ENCODE results near the gene KRTAP4-9. TPM values are rescaled to one million over a fixed set of nuclear protein-coding genes. Genes with fewer than 3 reads are reported as not detected.
"Not testable (repeated sequence)": the region's sequence is repeated elsewhere in the genome, so short reads cannot be mapped to it uniquely, and the experiment has no call there.

KRTAP4-9 gene
- total RNA-seq, 1 donor from 2014 or later = not detected

DNA sequence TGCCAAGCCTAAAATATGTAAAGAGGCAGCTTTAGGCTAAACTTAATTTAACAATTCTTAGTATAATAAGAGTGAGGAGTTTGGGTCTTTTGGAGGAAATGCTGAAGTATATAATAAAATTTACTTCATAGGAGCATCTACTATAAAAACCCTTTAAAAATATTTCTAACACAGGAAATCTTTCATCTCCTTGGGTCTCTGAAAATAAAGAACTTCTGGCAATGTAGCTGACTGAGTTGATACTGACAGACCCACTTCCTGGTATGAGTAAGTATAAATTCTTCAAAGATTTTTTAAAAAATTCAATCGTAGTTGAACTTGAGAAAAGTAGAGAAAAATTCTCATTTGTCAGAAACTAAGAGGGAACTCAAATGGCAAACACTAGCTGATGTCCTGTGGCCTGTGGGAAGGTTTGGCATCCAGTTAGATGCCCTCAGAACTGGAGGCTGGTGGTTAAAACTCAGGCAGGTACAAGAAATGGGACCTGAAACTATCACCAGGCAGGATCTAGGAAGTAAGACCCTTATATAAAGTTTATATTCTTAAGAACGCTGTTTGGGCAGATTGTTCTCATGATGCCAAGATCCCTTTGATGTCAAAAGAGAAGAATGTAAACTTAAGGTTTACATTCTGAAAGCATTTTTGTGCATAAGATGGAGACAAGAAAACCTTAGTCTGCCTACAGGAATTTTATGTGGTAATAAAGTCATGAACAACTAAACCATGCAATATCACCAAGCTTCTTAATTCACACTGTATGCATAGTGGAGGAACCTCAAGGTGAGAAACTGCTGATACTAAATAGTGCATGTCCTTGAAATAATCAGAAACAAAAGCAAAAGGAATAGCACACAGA lies 28.9 kb downstream of the KRTAP4-9 start:
- Histone ChIP-seq H3K4me2 (no peak overlapping the region), H3K4me1 (no peaks in the 10 kb centered on the region), H3F3A (ENCODE audit: low read depth) (no peaks in the 10 kb centered on the region), H3K27me3 (no peaks in the 10 kb centered on the region), H3K79me2 (ENCODE audit: low read depth) (no peaks in the 10 kb centered on the region), H4K20me1 (ENCODE audit: low read depth) (no peaks in the 10 kb centered on the region), H3K9ac (no peak overlapping the region), H2AFZ (replicated peaks) (peak overlapping the region; percentile 6), H3K4me3 (no peak overlapping the region), H3K27ac (no peak overlapping the region), H3K9me3 (ENCODE audit: low read depth) (peaks cover 5% of the 10 kb centered on the region), H3K36me3 (no peaks in the 10 kb centered on the region)
- H3K27me3 Mint-ChIP-seq (ENCODE audit: insufficient read depth, low read depth) = no peaks in the 10 kb centered on the region
- no peaks in the 10 kb centered on the region for H3K4me1 Mint-ChIP-seq
- no peak for DNase-seq (ENCODE audit: low spot score)
- H3K9me3 Mint-ChIP-seq = peaks cover 2% of the 10 kb centered on the region
- no peak overlapping the region for H3K27ac Mint-ChIP-seq
- H3K4me3 Mint-ChIP-seq = no peak overlapping the region
- no peaks in the 10 kb centered on the region for H3K36me3 Mint-ChIP-seq
- TF ChIP-seq EZH2phosphoT487 (IDR thresholded peaks at IDR 0.05) (no peak), EZH2 (IDR thresholded peaks at IDR 0.05) (no peak)
- TF ChIP-seq, protein P1, sequence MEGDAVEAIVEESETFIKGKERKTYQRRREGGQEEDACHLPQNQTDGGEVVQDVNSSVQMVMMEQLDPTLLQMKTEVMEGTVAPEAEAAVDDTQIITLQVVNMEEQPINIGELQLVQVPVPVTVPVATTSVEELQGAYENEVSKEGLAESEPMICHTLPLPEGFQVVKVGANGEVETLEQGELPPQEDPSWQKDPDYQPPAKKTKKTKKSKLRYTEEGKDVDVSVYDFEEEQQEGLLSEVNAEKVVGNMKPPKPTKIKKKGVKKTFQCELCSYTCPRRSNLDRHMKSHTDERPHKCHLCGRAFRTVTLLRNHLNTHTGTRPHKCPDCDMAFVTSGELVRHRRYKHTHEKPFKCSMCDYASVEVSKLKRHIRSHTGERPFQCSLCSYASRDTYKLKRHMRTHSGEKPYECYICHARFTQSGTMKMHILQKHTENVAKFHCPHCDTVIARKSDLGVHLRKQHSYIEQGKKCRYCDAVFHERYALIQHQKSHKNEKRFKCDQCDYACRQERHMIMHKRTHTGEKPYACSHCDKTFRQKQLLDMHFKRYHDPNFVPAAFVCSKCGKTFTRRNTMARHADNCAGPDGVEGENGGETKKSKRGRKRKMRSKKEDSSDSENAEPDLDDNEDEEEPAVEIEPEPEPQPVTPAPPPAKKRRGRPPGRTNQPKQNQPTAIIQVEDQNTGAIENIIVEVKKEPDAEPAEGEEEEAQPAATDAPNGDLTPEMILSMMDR (IDR thresholded peaks at IDR 0.05) = no peak

DNA sequence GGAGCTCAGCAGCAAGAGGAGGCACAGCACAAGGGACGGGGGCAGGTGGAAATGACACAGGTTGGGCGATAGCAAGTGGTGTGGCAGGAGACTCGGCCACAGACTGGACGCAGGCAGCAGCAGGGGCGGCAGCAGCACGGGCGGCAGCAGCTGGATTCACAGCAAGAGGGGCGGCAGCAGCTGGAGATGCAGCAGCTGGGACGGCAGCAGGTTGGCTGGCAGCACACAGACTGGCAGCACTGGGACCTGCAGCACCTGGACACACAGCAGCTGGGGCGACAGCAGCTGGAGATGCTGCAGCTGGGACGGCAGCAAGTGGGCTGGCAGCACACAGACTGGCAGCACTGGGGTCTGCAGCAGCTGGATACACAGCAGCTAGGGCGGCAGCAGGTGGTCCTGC lies 34.7 kb downstream of the KRTAP4-9 start:
- H3K79me2 ChIP-seq (ENCODE audit: low read depth); H3K36me3 Mint-ChIP-seq; H3K4me3 Mint-ChIP-seq; H4K20me1 ChIP-seq (ENCODE audit: low read depth); H3K27me3 ChIP-seq; H2AFZ ChIP-seq (replicated peaks); H3F3A ChIP-seq (ENCODE audit: low read depth); H3K27me3 Mint-ChIP-seq (ENCODE audit: insufficient read depth, low read depth); H3K9ac ChIP-seq; H3K27ac ChIP-seq; H3K4me1 ChIP-seq; H3K27ac Mint-ChIP-seq; H3K36me3 ChIP-seq; H3K4me2 ChIP-seq; H3K4me3 ChIP-seq; H3K4me1 Mint-ChIP-seq; DNase-seq (ENCODE audit: low spot score): not testable (repeated sequence)
- peaks cover 22% of the 10 kb centered on the region for H3K9me3 Mint-ChIP-seq
- peaks cover 10% of the 10 kb centered on the region for H3K9me3 ChIP-seq (ENCODE audit: low read depth)

GRCh38 chr17:41140360-41141131 lies 35.4 kb downstream of the KRTAP4-9 start, which contains the start of gene KRTAP4-6:
KRTAP4-6 (minus strand) TSS chr17:41140544; CDS start chr17:41140487, 57 bp downstream.
- H3K4me1 Mint-ChIP-seq = no peaks in the 10 kb centered on the region
- DNase-seq (ENCODE audit: low spot score) = no peak
- Histone ChIP-seq H3F3A (ENCODE audit: low read depth) (no peaks in the 10 kb centered on the region), H3K27me3 (no peaks in the 10 kb centered on the region), H3K9ac (no peak within 1 kb of the TSS), H3K4me2 (no peak within 1 kb of the TSS), H4K20me1 (ENCODE audit: low read depth) (no peaks in the 10 kb centered on the region), H3K27ac (no peak within 1 kb of the TSS), H3K9me3 (ENCODE audit: low read depth) (peaks cover 10% of the 10 kb centered on the region), H3K36me3 (no peaks in the 10 kb centered on the region), H3K4me3 (no peak within 1 kb of the TSS), H3K79me2 (ENCODE audit: low read depth) (no peaks in the 10 kb centered on the region), H3K4me1 (no peaks in the 10 kb centered on the region), H2AFZ (replicated peaks) (no peak within 1 kb of the TSS)
- peaks cover 22% of the 10 kb centered on the region for H3K9me3 Mint-ChIP-seq
- no peak within 1 kb of the TSS for H3K4me3 Mint-ChIP-seq
- TF ChIP-seq EZH2phosphoT487 (IDR thresholded peaks at IDR 0.05) (no peak), EZH2 (IDR thresholded peaks at IDR 0.05) (no peak)
- TF ChIP-seq, protein P1 (IDR thresholded peaks at IDR 0.05) = no peak
- no peaks in the 10 kb centered on the region for H3K36me3 Mint-ChIP-seq
- H3K27me3 Mint-ChIP-seq (ENCODE audit: insufficient read depth, low read depth) = peaks cover 2% of the 10 kb centered on the region
- no peak within 1 kb of the TSS for H3K27ac Mint-ChIP-seq
